Rectal smooth muscle tissue (tissue), 1 donor: ENCODE measurements around the gene LIPE.

Source experiments
- H3K27ac ChIP-seq: one replicate; pipeline ENCODE4 v1.7.0; 2013; ENCODE audit warnings: low read depth, low read length, inconsistent platforms
- H3K27me3 ChIP-seq: one replicate; pipeline ENCODE4 v1.7.0; 2013; ENCODE audit warnings: low read length; ENCODE audit not compliant: control insufficient read depth, insufficient read depth
- H3K36me3 ChIP-seq: one replicate; pipeline ENCODE4 v1.7.0; 2013; ENCODE audit warnings: low read length; ENCODE audit not compliant: control insufficient read depth, insufficient read depth
- H3K4me1 ChIP-seq: one replicate; pipeline ENCODE4 v1.7.0; 2013; ENCODE audit warnings: low read length; ENCODE audit not compliant: control insufficient read depth, insufficient read depth
- H3K4me3 ChIP-seq: one replicate; pipeline ENCODE4 v1.7.0; 2013; ENCODE audit warnings: low read length
- H3K9ac ChIP-seq: one replicate; pipeline ENCODE4 v1.7.0; 2013; ENCODE audit warnings: low read length

The LIPE gene

GRCh38 chr19:42427313-42427712 lies at the start of gene LIPE:
Gene LIPE, minus strand, starts transcription at chr19:42427388. Its CDS starts 239 bp downstream, at chr19:42427149.
- Histone ChIP-seq H3K4me3 (no peak within 1 kb of the TSS), H3K27me3 (no peaks in the 10 kb centered on the region), H3K27ac (no peak within 1 kb of the TSS), H3K9ac (no peak within 1 kb of the TSS), H3K36me3 (no peaks in the 10 kb centered on the region), H3K4me1 (peaks cover 5% of the 10 kb centered on the region)

- no peaks in the 10 kb centered on the region for H3K27me3 ChIP-seq
- H3K4me1 ChIP-seq: no peaks in the 10 kb centered on the region
- H3K36me3 ChIP-seq: no peaks in the 10 kb centered on the region
- no peak overlapping the region for H3K4me3 ChIP-seq
- no peak overlapping the region for H3K9ac ChIP-seq
- no peak overlapping the region for H3K27ac ChIP-seq
Measured at GRCh38 chr19:42475366-42475765, 48.2 kb upstream of the LIPE start.

- no peaks in the 10 kb centered on the region for H3K36me3 ChIP-seq
- H3K27ac ChIP-seq: no peak overlapping the region
- no peaks in the 10 kb centered on the region for H3K4me1 ChIP-seq
- no peaks in the 10 kb centered on the region for H3K27me3 ChIP-seq
- no peak overlapping the region for H3K4me3 ChIP-seq
- no peak overlapping the region for H3K9ac ChIP-seq
Measured at GRCh38 chr19:42474743-42475142, 47.6 kb upstream of the LIPE start.

GRCh38 chr19:42473686-42474085 lies 46.5 kb upstream of the LIPE start:
- Histone ChIP-seq H3K4me3 (no peak overlapping the region), H3K4me1 (no peaks in the 10 kb centered on the region), H3K9ac (no peak overlapping the region), H3K36me3 (no peaks in the 10 kb centered on the region), H3K27me3 (no peaks in the 10 kb centered on the region), H3K27ac (no peak overlapping the region)

- no peaks in the 10 kb centered on the region for H3K36me3 ChIP-seq
- H3K4me3 ChIP-seq: no peak overlapping the region
- no peak overlapping the region for H3K27ac ChIP-seq
- no peak overlapping the region for H3K9ac ChIP-seq
- no peaks in the 10 kb centered on the region for H3K4me1 ChIP-seq
- no peaks in the 10 kb centered on the region for H3K27me3 ChIP-seq
Measured at GRCh38 chr19:42472402-42473147, 45.4 kb upstream of the LIPE start.

- no peak overlapping the region for H3K27ac ChIP-seq
- no peaks in the 10 kb centered on the region for H3K36me3 ChIP-seq
Measured at GRCh38 chr19:42471554-42472249, 44.5 kb upstream of the LIPE start.

GRCh38 chr19:42469311-42470235 lies 42.4 kb upstream of the LIPE start:
- no peak overlapping the region for H3K9ac ChIP-seq
- no peak overlapping the region for H3K4me3 ChIP-seq
- H3K36me3 ChIP-seq: no peaks in the 10 kb centered on the region
- H3K27ac ChIP-seq: no peak overlapping the region
- H3K4me1 ChIP-seq: no peaks in the 10 kb centered on the region
- no peaks in the 10 kb centered on the region for H3K27me3 ChIP-seq

More at GRCh38 chr19:42471554-42472249, 44.5 kb upstream of the LIPE start:
- no peak overlapping the region for H3K9ac ChIP-seq
- no peaks in the 10 kb centered on the region for H3K27me3 ChIP-seq
- no peaks in the 10 kb centered on the region for H3K4me1 ChIP-seq
- no peak overlapping the region for H3K4me3 ChIP-seq

- Histone ChIP-seq H3K27me3 (no peaks in the 10 kb centered on the region), H3K9ac (no peak overlapping the region), H3K36me3 (no peaks in the 10 kb centered on the region), H3K27ac (no peak overlapping the region), H3K4me3 (no peak overlapping the region), H3K4me1 (no peaks in the 10 kb centered on the region)
Measured at GRCh38 chr19:42468273-42468796, 41.1 kb upstream of the LIPE start.

GRCh38 chr19:42467183-42467760 lies 40.1 kb upstream of the LIPE start:
- no peak overlapping the region for H3K9ac ChIP-seq
- H3K27me3 ChIP-seq: no peaks in the 10 kb centered on the region
- no peak overlapping the region for H3K4me3 ChIP-seq
- H3K27ac ChIP-seq: no peak overlapping the region
- H3K36me3 ChIP-seq: no peaks in the 10 kb centered on the region
- no peaks in the 10 kb centered on the region for H3K4me1 ChIP-seq

GRCh38 chr19:42466521-42467182 lies 39.5 kb upstream of the LIPE start:
- H3K27ac ChIP-seq: no peak overlapping the region
- H3K9ac ChIP-seq: no peak overlapping the region
- no peak overlapping the region for H3K4me3 ChIP-seq
- H3K36me3 ChIP-seq: no peaks in the 10 kb centered on the region
- H3K27me3 ChIP-seq: no peaks in the 10 kb centered on the region
- H3K4me1 ChIP-seq: no peaks in the 10 kb centered on the region

- Histone ChIP-seq H3K9ac (no peak overlapping the region), H3K27ac (no peak overlapping the region), H3K36me3 (no peaks in the 10 kb centered on the region), H3K4me1 (no peaks in the 10 kb centered on the region), H3K27me3 (no peaks in the 10 kb centered on the region), H3K4me3 (no peak overlapping the region)
Measured at GRCh38 chr19:42465827-42466280, 38.7 kb upstream of the LIPE start.
